HEK293 (cell line): ENCODE data around the gene ZNF579.

Experiments used
- CTCF ChIA-PET: fragments of 350-600 bp; formaldehyde crosslinking; extraction: SDS; loops from one replicate; lab custom pipeline; 2021; ENCODE audit warnings: antibody characterized with exemption; lab: Yijun Ruan, JAX
- POLR2A ChIA-PET: fragments of 300-600 bp; formaldehyde crosslinking; extraction: SDS; loops from one replicate; lab custom pipeline; 2020; ENCODE audit warnings: antibody characterized with exemption, inconsistent platforms; lab: Yijun Ruan, JAX
- H3K27ac ChIP-seq: fragments of 200-500 bp; sonication (Bioruptor generic); 2 replicates; pipeline ENCODE4 v1.5.1; 2014; ENCODE audit warnings: low read depth, low read length, control low read depth, inconsistent platforms; ENCODE audit errors: extremely low read depth
- H3K36me3 ChIP-seq, 2 experiments: fragments of 200-500 bp in 1 of 2; sonication (Bioruptor generic) in 1 of 2; 1 replicate in 1 of 2; 2 replicates in 1 of 2; pipeline ENCODE4 v1.5.1; 2014 to 2017; ENCODE audit warnings: inconsistent platforms in 2 of 2, low read length in 2 of 2; ENCODE audit not compliant: control insufficient read depth in 2 of 2, insufficient read depth in 1 of 2
- H3K4me1 ChIP-seq: fragments of 200-500 bp; sonication (Bioruptor generic); 2 replicates; pipeline ENCODE4 v1.5.1; 2014; ENCODE audit warnings: mild to moderate bottlenecking, low read length, inconsistent platforms; ENCODE audit not compliant: control insufficient read depth, insufficient read depth
- H3K4me3 ChIP-seq: 2 replicates; pipeline ENCODE4 v1.5.1; 2011; ENCODE audit warnings: low read depth, mild to moderate bottlenecking, control low read depth, low read length, moderate library complexity
- H3K9me3 ChIP-seq: fragments of 200-500 bp; sonication (Bioruptor generic); 2 replicates; pipeline ENCODE4 v1.5.1; 2014; ENCODE audit warnings: low read depth, low read length, inconsistent platforms; ENCODE audit not compliant: control insufficient read depth, insufficient read depth
- HOXD13 ChIP-seq: sonication (generic); formaldehyde crosslinking; IDR thresholded peaks from 2 replicates; pipeline ENCODE4 v1.8.0; 2022; ENCODE audit warnings: missing genetic modification reagents, borderline replicate concordance
- ZFP3 ChIP-seq: fragments of 450-650 bp; formaldehyde crosslinking; IDR thresholded peaks from 2 replicates; pipeline ENCODE4 v1.5.1; 2016; ENCODE audit warnings: low read depth, missing biosample characterization, missing genetic modification characterization
- ZNF146 ChIP-seq: fragments of 450-650 bp; formaldehyde crosslinking; IDR thresholded peaks from 2 replicates; pipeline ENCODE4 v1.5.1; 2016; ENCODE audit warnings: missing biosample characterization, missing genetic modification characterization
- ZNF202 ChIP-seq: fragments of 450-650 bp; formaldehyde crosslinking; IDR thresholded peaks from 2 replicates; pipeline ENCODE4 v1.5.1; 2016; ENCODE audit warnings: missing biosample characterization, missing genetic modification characterization, borderline replicate concordance
- ZNF248 ChIP-seq: fragments of 450-650 bp; formaldehyde crosslinking; IDR thresholded peaks from 2 replicates; pipeline ENCODE4 v1.5.1; 2017; ENCODE audit warnings: missing biosample characterization, missing genetic modification characterization
- ZNF350 ChIP-seq: fragments of 450-650 bp; formaldehyde crosslinking; IDR thresholded peaks from 2 replicates; pipeline ENCODE4 v1.5.0; 2017; ENCODE audit warnings: missing biosample characterization, mild to moderate bottlenecking, missing genetic modification characterization
- ZNF530 ChIP-seq: fragments of 450-650 bp; formaldehyde crosslinking; IDR thresholded peaks from 2 replicates; pipeline ENCODE4 v1.5.1; 2016; ENCODE audit warnings: low read depth, missing biosample characterization, missing genetic modification characterization
- TF ChIP-seq, protein P1 (sequence below): fragments of 450-650 bp; formaldehyde crosslinking; IDR thresholded peaks from 2 replicates; pipeline ENCODE4 v1.5.1; 2016; ENCODE audit warnings: missing biosample characterization, missing genetic modification characterization
- TF ChIP-seq, protein P2 (sequence below): fragments of 450-650 bp; formaldehyde crosslinking; IDR thresholded peaks from 2 replicates; pipeline ENCODE4 v1.5.1; 2016; ENCODE audit warnings: missing biosample characterization, missing genetic modification characterization
- TF ChIP-seq, protein P3 (sequence below): fragments of 450-650 bp; formaldehyde crosslinking; IDR thresholded peaks from 2 replicates; pipeline ENCODE4 v1.5.1; 2017; ENCODE audit warnings: missing biosample characterization, missing genetic modification characterization
- TF ChIP-seq, protein P4 (sequence below): fragments of 450-650 bp; IDR thresholded peaks from 2 replicates; pipeline ENCODE4 v1.5.1; 2018; ENCODE audit warnings: missing biosample characterization, mild to moderate bottlenecking, missing genetic modification characterization
- TF ChIP-seq, protein P5 (sequence below): fragments of 450-650 bp; formaldehyde crosslinking; IDR thresholded peaks from 2 replicates; pipeline ENCODE4 v1.5.1; 2016; ENCODE audit warnings: missing biosample characterization, missing genetic modification characterization

The ZNF579 gene

DNA sequence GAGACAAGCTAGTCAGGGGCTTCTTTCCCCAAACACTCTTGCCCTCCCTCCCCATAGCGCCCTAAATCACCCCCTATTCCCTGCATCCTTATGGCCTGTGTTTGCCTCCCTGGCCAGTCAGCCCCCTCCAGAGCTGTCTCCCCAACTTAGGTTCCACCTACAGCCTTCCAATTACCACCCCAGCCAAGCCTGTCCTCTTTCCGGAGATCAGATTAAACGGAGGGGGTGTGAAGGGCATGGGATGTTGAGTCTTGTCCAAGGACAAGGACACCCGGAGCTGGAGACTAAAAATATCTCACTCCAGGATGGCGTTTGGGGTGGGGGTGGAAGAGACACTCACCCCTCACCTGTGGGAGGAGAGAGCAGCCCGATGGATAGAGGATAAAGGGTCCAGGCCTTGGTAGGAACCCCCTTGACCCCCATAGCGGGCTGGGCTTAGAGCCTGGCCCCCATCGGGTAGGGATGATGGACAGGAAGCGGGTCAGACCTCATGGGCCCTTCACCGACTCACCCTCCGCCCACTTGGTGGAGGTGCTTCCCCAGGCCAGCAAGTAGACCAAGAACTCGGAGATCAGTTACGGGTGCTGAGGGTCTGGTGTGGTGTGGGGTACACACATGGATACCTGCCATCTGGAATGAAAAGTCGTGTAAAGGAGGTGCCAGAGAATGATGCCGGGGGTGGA is 30.8 kb upstream of the ZNF579 start:
- peaks cover 4% of the 10 kb centered on the region; the same call in 1 of the 2 replicates for H3K4me1 ChIP-seq
- H3K9me3 ChIP-seq, result no peaks in the 10 kb centered on the region
- no peak overlapping the region for H3K4me3 ChIP-seq
- peaks cover 17 to 48% of the 10 kb centered on the region in 2 experiments; a peak in 2 of 3 replicates for H3K36me3 ChIP-seq
- TF ChIP-seq, protein P1, sequence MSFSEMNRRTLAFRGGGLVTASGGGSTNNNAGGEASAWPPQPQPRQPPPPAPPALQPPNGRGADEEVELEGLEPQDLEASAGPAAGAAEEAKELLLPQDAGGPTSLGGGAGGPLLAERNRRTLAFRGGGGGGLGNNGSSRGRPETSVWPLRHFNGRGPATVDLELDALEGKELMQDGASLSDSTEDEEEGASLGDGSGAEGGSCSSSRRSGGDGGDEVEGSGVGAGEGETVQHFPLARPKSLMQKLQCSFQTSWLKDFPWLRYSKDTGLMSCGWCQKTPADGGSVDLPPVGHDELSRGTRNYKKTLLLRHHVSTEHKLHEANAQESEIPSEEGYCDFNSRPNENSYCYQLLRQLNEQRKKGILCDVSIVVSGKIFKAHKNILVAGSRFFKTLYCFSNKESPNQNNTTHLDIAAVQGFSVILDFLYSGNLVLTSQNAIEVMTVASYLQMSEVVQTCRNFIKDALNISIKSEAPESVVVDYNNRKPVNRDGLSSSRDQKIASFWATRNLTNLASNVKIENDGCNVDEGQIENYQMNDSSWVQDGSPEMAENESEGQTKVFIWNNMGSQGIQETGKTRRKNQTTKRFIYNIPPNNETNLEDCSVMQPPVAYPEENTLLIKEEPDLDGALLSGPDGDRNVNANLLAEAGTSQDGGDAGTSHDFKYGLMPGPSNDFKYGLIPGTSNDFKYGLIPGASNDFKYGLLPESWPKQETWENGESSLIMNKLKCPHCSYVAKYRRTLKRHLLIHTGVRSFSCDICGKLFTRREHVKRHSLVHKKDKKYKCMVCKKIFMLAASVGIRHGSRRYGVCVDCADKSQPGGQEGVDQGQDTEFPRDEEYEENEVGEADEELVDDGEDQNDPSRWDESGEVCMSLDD (tag by site-specific recombination), result 0 out of 2 replicates have a peak, but pooled peaks have one; percentile 18
- no peak for TF ChIP-seq ZNF248 (tag by site-specific recombination)
- H3K27ac ChIP-seq, result no peak overlapping the region
- POLR2A ChIA-PET, result interaction anchor here (0.6 kb wide), 1 partner anchor 13 kb away, joined by 4 read pairs; the partner anchor contains the start of gene ZNF784
- CTCF ChIA-PET, result interaction anchor here (0.6 to 1.8 kb wide), 6 partner anchors 20 to 959 kb away, joined by 3 to 8 read pairs (median 4); no protein-coding TSS in a partner anchor

DNA sequence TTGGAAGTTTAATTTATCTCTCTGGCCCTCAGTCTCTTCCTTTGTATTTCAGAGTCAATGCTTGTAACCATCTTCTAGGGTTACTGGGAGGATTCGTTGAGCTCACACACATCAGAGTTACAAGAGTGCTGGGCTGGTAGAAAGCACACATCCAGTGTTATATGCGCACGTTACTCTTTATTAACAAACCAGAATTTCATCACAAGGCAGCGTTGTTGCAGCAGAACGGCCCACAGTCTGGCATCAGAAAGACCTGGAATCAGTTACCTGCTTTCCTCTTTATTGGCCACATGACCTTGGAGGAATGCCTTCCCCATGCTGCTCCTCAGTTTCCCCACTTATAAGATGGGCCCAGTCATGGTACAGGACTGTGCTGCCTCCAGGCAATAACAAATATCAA is 28.7 kb upstream of the ZNF579 start:
- Histone ChIP-seq H3K36me3 (peaks cover 17 to 30% of the 10 kb centered on the region in 2 experiments; a peak in 2 of 3 replicates), H3K27ac (no peak overlapping the region), H3K9me3 (no peaks in the 10 kb centered on the region), H3K4me1 (peaks cover 5% of the 10 kb centered on the region; the same call in 1 of the 2 replicates), H3K4me3 (no peak overlapping the region)
- no peak for TF ChIP-seq ZNF202 (tag by site-specific recombination)
- TF ChIP-seq ZNF530 (tag by site-specific recombination), result no peak
- no peak for TF ChIP-seq ZNF350
- TF ChIP-seq ZNF146 (tag by site-specific recombination), result no peak
- no peak for TF ChIP-seq HOXD13 (CRISPR knock-in tag)
- TF ChIP-seq, protein P2, sequence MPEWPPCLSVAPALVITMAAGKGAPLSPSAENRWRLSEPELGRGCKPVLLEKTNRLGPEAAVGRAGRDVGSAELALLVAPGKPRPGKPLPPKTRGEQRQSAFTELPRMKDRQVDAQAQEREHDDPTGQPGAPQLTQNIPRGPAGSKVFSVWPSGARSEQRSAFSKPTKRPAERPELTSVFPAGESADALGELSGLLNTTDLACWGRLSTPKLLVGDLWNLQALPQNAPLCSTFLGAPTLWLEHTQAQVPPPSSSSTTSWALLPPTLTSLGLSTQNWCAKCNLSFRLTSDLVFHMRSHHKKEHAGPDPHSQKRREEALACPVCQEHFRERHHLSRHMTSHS (tag by site-specific recombination), result no peak
- no peak for TF ChIP-seq ZFP3
- TF ChIP-seq, protein P3, sequence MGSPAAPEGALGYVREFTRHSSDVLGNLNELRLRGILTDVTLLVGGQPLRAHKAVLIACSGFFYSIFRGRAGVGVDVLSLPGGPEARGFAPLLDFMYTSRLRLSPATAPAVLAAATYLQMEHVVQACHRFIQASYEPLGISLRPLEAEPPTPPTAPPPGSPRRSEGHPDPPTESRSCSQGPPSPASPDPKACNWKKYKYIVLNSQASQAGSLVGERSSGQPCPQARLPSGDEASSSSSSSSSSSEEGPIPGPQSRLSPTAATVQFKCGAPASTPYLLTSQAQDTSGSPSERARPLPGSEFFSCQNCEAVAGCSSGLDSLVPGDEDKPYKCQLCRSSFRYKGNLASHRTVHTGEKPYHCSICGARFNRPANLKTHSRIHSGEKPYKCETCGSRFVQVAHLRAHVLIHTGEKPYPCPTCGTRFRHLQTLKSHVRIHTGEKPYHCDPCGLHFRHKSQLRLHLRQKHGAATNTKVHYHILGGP (tag by site-specific recombination), result no peak
- TF ChIP-seq, protein P4, sequence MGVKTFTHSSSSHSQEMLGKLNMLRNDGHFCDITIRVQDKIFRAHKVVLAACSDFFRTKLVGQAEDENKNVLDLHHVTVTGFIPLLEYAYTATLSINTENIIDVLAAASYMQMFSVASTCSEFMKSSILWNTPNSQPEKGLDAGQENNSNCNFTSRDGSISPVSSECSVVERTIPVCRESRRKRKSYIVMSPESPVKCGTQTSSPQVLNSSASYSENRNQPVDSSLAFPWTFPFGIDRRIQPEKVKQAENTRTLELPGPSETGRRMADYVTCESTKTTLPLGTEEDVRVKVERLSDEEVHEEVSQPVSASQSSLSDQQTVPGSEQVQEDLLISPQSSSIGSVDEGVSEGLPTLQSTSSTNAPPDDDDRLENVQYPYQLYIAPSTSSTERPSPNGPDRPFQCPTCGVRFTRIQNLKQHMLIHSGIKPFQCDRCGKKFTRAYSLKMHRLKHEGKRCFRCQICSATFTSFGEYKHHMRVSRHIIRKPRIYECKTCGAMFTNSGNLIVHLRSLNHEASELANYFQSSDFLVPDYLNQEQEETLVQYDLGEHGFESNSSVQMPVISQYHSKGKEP (tag by site-specific recombination), result no peak
- TF ChIP-seq, protein P5, sequence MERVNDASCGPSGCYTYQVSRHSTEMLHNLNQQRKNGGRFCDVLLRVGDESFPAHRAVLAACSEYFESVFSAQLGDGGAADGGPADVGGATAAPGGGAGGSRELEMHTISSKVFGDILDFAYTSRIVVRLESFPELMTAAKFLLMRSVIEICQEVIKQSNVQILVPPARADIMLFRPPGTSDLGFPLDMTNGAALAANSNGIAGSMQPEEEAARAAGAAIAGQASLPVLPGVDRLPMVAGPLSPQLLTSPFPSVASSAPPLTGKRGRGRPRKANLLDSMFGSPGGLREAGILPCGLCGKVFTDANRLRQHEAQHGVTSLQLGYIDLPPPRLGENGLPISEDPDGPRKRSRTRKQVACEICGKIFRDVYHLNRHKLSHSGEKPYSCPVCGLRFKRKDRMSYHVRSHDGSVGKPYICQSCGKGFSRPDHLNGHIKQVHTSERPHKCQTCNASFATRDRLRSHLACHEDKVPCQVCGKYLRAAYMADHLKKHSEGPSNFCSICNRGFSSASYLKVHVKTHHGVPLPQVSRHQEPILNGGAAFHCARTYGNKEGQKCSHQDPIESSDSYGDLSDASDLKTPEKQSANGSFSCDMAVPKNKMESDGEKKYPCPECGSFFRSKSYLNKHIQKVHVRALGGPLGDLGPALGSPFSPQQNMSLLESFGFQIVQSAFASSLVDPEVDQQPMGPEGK (tag by site-specific recombination), result no peak
- ChIA-PET POLR2A (interaction anchor here (0.9 kb wide), 1 partner anchor 10 kb away, joined by 4 read pairs; the partner anchor contains the start of gene FIZ1), CTCF (interaction anchor here (0.6 to 1.8 kb wide), 3 partner anchors 9 to 106 kb away, joined by 3 to 8 read pairs (median 4); partner anchors contain the start of gene ZNF784)
